HG03045 (cell line): Measurements from ENCODE around the gene C1orf116.

Experiments used
- ATAC-seq: cut with Tn5 transposase; IDR thresholded peaks from one replicate; pipeline ENCODE4 v1.9.1; 2021; ENCODE audit warnings: mild to moderate bottlenecking, moderate library complexity; ENCODE audit not compliant: unreplicated experiment

The C1orf116 gene

GRCh38 chr1:207035877-207036551 lies 3.5 kb upstream of the C1orf116 start:
- no peak for ATAC-seq

DNA sequence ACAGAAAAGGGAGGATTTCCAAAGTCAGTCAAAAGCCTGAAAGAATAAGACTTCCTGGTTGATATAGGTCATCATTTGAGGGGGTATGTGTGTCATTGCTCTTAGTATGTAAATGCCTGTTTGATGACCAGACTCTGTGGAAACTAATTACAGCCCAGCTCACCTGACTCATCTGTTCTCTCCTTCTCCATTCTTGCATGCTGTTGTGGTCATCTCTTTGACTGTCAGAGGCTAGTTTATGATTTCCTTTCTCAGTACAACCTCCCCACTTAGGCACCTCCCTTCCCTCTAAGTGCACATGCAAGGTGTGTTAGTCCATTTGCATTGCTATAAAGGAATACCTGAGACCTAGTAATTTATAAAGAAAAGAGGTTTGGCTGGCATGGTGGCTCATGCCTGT lies 2.4 kb upstream of the C1orf116 start:
- ATAC-seq: no peak

DNA sequence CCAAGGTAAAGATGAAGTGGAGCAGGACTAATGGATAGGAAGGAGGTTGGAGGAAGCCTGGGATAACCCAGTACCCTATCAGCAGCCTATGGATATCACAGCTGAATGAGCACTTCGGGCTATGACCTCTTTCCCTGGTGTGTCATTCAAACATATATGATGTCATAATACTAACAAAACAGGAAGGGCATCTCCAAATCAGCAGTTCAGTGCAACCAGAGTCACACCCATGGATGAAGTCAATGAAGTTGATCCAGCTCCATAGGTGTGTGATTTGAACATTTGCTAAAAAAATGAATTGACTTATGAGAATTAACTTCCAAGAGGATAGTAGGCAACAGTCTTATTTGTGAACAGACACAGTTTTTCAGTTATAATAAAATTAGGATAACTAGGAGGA lies 1.7 kb upstream of the C1orf116 start:
- ATAC-seq: no peak

- ATAC-seq: no peak
These were observed 746 bp upstream of the C1orf116 start for GRCh38 chr1:207033302-207033701.

- ATAC-seq: no peak
These were observed 808 bp downstream of the C1orf116 start for GRCh38 chr1:207031632-207032264.

GRCh38 chr1:207031016-207031415 lies 1.5 kb downstream of the C1orf116 start:
- no peak for ATAC-seq

- no peak for ATAC-seq
These were observed 2.0 kb downstream of the C1orf116 start for GRCh38 chr1:207030522-207031009.

- no peak for ATAC-seq
These were observed 2.6 kb downstream of the C1orf116 start for GRCh38 chr1:207029701-207030521.

DNA sequence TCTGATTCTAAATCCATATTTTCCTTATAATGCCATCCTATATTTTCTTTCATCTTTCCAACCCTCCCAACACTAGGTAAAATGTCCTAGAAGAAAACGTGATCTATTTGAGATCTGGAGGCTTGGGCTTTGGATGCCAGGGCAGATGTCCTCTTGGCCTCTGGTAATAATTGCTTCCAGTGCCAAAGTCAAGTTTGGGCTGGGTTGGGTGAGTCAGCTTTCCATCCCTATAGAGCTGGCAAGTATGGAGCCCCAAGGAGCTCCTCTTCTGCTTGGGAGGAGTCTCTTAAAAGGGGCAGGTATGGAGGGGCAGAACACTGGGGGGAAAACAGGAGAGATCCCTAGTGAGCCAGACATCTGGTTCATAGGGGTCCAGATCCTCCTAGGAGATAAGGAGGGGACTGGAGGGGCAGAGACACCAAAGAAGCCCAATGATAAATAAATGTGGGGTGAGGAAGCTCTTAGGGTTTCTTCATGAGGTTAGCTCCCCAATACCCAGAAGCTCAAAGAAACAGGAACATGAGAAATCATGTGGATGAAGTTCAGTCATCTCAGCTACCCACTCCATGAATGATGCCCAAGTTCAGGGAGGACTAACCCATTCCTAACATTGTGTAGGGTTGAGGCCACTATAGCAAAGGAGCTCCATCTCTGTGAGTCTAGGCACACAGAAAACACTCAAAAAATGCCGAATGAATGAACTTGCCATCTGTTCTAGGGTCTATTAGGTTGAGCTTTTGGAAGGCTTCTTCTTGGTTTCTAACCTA lies 3.5 kb downstream of the C1orf116 start:
- ATAC-seq: no peak

DNA sequence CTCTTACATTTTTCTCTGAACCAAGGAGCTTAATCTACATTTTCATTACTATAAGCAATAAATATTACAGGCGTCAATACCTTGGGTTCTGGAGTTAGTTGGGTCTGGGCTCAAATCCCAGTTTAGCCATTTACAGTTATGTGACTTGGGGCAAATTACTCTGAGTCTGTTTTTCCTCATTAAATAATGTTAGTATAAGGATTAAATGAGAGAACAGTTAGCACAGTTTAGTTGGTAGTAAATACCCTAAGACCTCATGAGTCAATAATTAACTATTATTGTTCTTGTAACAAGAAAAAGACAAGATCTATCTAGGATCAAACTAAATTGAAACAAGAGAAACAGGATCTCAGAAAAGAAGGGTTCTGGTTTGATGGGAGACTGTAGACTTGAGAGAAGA lies 4.6 kb downstream of the C1orf116 start:
- no peak for ATAC-seq

GRCh38 chr1:207027206-207027777 lies 5.3 kb downstream of the C1orf116 start:
- no peak for ATAC-seq

DNA sequence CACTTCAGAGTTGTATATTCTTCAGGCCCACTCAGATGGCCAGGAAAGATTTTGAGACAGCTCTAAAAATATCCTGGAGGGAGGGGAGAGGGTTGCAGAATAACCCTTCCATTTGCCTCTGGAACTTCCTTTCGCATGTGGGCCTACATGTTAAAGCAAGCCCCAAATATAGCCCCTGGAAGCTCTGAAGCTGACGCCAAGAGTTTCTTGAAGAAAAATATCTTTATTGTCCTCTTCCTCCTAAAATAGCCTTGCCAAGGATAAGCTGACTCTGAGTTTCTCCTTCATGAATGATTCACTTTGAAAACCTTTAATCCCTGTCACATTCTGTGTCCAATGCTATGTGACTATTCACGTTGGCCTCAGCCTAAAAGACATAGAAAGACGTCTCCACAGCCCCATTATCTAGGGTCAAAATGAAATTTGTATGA lies 6.4 kb downstream of the C1orf116 start:
- no peak for ATAC-seq

GRCh38 chr1:207025146-207025880 lies 7.2 kb downstream of the C1orf116 start:
- ATAC-seq: no peak

GRCh38 chr1:207024202-207025145 lies 8.1 kb downstream of the C1orf116 start:
- ATAC-seq: no peak

- no peak for ATAC-seq
These were observed 9.4 kb downstream of the C1orf116 start for GRCh38 chr1:207022996-207023679.

GRCh38 chr1:207021876-207022596 lies 10.5 kb downstream of the C1orf116 start:
- ATAC-seq: no peak

DNA sequence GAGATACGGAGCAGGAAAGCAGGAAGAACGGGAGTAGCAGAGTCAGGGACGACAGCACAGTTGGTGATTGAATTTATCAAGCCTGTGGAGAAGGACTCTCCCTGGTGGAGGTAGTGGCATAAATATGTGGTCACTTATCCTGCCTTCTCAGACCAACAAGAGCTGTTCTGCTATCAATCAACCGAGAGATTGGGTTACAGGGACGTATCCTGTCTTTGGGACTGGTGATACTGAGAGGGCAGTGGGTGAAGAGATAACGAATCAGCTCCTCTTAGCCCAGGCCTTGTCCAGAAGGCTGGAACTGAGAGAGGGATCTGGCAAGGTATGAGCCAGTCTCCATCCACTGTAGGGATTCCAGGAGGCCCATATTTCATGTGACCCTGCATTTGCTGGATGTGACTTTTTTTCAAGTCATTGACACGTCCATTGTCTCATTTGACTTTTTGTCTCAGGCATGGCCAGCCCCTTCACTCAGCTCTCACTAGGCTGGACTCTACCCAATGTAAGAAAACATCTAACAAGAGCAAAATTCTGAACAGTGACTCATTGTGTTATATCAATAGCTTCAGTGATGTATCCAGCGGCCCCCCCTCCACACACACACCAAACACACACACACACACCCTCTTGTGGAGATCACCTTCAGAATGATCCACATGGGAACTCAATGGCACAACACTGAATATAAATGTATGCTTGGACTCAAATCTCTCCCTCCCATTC lies 11.3 kb downstream of the C1orf116 start:
- ATAC-seq: no peak
